ENCODE data around the gene TMEM183A.

The TMEM183A gene

DNA sequence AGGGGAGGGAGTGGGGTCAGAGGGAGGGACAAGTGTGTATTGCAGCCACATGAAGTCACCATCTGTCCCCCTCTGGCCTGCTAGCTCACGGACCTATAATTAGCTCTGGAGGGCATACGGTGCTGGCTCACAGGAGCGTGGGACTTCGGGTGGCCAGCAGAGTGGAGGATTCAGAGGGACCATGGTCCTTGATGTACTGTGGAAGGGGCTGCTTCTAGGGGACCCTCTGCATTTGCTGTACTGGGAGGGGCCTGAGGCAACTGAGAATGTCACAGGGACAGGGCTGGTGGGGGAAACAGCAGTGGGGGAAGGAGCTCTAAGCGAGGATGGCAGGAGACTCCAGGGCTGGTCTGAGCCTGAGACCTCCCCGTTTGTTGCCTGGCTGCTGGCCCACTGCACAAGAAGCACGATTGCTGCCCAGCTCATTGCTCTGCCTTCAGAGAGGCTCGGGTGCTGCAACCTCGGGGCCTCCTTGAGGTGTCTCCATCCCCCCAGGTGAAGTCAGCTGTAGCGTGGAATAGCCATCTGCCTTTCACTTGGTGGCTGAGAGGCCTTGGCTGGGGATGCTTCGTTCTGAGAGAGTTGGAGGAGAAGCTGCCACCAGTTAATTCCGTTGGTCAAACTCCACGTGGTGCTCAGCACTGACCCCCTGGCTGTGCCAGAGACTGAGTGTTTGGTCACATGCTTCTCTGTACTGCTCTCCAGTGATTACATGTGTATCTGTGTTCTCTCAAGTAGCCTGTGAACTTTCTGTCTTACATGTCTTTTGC, 21.8 kb downstream of the TMEM183A start:
- no peak for DNase-seq (ENCODE audit: low read depth, low spot score)

DNA sequence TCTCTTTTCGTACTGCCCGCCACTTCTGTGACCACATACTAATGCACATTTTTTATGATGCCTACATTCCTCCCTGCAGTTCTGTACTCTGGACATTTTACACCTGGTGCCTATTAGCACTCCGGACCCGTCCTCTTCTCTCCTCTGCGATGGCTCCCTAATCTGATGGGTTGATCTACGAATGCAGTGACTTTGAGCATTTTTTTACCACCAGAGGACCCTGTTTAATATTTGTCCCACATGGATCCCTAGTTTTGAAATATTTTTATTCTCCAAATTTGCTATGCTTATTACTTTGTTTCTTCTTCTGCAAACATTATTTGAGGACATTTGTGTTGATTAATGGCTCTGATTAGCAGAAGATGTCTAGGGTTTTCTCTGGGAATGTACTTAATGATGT, 24.3 kb downstream of the TMEM183A start:
- DNase-seq (ENCODE audit: low read depth, low spot score): no peak

DNA sequence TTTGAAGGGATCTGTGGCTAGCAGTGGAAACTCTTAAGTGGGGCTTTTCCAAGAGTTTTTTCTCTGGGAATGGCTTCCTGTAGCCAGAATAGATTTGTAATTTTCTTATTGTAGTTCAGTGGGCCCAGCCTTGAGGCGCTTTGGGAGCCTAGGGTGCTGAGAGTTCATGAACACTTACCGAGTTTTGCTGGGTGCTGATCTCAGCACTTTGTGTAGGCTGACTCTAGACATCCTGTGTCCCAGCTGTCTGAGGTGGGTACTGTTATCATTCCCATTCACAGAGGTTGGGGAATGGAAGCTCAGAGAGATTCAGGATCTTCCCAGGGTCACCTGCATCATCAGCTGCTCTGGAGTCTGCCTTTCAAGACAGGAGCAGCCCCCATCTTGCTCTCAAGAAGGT, 26.1 kb downstream of the TMEM183A start:
- no peak for DNase-seq (ENCODE audit: low read depth, low spot score)

DNA sequence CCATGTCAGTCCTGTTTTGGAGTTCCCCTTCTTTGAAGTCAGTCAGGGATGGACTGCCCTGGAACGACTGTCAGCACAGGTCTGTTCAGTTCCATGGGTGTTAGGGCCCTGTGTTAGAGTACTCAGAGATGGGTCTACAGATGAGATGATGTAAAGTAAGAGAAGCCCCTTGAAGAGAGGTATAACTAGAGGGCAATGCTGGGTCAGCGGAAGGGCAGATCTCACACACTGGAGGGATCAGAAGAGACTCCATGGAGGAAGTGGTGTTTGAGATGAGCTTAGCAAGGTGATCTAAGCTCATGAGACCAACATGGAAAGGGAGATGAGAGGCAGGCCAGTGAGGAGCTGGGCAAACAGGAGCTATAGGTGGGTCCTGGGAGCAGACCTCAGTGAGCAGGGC, 26.7 kb downstream of the TMEM183A start:
- no peak for DNase-seq (ENCODE audit: low read depth, low spot score)

DNA sequence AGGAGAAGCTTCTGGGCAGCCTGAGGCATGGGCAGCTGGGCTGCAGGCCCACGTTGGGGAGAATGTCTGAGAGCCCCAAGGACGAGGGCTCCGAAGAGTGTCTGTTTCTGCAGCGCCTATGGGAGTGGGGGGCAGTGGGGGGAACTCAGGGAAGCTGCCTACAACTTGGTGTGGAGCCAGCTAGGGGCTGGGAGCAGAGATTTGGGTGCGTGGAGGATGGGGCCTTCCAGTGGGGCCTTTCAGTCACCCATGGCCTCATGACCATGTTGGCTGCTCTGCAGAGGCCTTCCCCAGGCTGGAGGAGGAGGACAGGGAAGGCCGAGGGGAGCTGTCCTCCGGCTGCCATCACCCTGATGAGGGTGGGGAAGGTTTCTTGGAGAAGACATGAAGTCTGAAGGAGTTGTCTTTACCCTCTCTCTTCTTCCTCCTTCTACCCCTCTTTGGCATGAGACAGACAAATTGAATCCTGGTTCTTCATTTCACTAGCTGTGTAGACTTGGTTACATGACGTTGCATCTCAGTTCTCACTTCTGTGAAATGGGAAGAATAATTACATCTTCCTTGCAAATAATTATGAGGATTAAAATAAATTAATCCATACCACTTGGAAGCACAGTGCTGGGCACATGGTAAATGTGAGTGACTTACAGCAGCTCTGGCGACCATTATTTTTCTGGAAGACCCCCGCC, 27.4 kb downstream of the TMEM183A start:
- DNase-seq (ENCODE audit: low read depth, low spot score): no peak

DNA sequence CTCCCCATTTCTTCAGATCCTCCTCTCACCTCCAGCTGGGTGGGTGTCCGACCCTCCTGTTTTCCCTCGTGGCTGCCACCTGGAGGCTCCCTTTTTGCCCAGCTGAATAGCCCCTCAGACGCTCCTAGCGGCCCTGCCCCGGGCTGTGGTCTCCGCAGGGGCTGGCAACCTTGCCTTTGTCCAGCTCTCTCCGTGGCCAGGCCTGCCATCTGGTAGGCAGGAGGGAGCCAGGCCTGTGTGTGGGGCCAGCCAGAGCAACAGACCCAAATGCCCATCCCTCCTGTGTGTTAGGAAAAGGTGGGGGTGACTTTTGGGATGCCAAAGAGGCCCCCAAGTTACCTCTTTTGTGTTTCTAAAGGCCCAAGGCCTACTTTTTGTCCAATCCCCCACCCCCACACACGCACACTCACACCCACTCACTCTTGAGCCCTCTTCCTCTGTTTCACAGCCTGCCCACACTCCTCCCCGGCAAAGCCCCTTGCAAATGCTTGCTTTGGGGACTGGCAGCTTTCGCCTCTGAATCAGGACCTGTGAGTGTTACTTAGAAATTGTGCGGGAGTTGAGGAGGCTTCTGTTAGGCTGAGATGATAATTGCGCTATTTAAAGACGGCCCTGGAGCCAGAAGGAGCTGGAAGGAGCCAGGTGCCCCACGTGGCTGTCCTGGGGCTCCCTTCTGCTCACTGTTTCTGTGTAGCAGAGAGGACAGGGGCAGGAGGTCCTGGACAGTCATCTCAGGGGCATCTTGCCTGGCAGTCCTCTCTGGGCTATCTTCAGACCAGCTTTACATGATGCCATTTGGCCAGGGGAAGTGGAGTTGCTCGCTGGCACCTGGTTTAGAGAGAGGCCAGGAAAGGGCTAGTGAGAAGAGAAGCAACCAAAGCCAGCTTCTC, 28.2 kb downstream of the TMEM183A start:
- no peak for DNase-seq (ENCODE audit: low read depth, low spot score)

DNA sequence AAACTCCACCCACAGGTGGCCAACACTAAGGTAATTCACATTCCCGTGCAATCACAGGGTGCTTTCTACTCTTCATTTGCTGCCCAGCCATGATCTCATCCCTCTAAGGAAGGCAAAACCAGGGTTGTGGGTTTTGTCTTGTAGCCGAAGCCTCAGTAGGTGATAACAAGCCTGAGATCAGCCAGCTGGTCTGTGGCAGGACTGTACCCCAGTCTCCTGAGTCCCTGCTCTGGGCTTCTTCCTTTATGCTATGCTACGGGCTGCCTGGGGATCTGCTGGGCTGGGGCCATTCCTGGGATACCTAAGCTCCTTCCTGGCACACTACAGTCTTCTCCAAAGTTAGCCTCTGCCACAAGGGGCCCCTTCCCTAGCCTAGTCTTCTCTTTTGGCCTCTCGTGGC, 29.0 kb downstream of the TMEM183A start:
- DNase-seq (ENCODE audit: low read depth, low spot score): no peak

DNA sequence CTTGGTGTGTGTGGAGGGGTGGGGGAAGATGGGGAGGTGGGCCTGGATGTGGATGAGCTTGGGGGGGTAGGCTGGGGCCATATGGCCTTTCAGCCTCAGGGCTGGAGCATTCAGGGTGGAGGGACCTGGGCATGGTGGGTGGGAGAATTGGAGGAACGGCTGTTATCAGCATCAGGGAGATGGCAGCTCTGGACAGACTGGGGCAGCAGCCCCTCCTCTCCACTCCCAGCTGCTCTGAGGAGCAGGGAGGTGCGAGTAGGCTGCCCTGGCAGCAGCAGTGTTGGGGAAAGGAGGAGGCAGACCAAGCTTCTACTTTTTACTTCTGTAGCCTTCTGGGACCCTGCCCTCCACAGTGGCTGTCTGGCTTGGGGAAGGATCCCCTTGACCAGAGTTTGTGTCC, 29.4 kb downstream of the TMEM183A start:
- no peak for DNase-seq (ENCODE audit: low read depth, low spot score)

DNA sequence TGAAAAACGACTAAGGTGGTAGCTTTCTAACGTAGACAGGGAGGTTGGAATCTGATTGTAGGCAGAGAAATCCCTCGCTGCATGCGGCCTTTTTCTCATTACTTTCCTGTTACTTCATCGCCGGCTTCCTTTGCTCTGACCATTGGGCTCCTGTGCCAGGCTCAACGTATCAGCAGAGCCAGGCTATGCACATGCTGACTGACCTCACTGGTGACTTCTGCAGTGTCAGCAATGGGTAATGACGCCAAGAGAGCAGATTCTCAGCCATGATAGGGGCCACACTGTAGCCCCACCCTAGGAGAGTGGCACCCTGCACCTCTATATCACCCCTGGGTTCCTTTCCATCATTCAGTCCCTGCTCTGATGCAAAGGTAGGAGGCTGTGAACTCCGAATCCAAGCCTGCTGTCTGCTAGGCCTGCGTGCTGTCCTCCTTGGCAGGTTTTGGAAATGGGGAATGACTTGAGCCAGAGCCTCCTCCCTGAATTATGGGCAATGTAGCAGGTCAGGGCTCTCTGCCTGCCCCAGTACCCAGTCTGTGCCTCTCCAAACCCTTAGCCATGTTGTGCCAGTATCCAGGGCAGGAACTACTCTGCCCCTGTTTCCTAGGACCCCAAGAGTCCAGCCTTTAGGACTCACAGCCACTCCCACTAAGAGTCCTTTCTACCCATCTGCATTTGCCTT, 30.5 kb downstream of the TMEM183A start:
- no peak for DNase-seq (ENCODE audit: low read depth, low spot score)

DNA sequence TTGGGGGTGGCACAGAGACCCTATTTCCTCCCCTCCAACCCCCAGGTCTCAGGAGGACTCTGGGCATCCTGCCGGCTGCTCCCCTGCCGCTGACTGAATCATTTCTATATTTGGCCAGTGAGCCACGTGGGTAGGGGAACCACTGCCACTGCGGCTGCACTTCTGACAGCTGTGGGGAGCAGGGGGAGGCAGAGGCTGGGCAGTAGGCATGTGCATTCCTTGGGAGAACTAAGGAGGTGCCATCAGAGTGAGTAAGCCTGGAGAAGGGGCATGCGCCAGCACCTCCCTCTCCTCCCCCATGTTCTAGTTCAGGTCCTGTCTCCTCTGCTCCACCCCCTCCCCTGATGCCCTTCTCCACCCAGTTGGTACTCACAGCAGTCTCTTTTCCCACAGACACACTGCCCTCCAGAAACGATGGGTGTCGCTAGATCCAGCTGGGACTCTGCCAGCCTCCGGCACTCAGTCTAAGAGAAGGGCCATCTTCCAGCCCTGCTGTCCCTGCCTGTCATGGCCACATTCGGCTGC, 31.1 kb downstream of the TMEM183A start:
- no peak for DNase-seq (ENCODE audit: low read depth, low spot score)

DNA sequence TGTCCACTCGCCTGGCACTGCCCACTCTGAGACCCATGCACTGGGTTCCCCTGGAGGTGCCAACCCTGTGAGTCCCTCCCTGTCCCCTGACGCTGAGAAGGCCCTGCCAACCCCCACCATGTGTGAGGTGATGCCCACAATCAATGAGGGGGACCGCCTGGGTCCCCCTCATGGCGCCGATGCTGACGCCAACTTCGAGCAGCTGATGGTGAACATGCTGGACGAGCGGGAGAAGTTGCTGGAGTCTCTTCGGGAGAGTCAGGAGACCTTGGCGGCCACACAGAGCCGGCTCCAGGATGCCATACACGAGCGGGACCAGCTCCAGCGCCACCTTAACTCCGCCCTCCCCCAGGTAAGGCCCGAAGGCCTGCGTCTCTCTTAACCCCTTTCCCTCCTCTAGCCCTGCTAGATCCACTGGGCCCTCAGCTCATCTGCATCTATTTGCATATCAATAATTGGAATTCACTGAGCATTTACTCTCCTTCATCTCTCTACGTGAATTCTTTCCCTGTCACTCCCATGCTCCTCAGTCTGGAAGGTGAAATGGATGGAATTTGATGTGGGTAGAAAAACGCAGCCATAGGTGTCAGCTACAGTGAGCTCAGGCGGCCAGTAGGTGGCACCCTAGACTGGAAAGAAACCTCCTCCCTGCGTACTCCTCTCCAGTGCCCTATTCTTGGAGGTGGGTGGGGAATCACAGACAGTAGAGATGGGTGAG, 31.9 kb downstream of the TMEM183A start:
- no peak for DNase-seq (ENCODE audit: low read depth, low spot score)

DNA sequence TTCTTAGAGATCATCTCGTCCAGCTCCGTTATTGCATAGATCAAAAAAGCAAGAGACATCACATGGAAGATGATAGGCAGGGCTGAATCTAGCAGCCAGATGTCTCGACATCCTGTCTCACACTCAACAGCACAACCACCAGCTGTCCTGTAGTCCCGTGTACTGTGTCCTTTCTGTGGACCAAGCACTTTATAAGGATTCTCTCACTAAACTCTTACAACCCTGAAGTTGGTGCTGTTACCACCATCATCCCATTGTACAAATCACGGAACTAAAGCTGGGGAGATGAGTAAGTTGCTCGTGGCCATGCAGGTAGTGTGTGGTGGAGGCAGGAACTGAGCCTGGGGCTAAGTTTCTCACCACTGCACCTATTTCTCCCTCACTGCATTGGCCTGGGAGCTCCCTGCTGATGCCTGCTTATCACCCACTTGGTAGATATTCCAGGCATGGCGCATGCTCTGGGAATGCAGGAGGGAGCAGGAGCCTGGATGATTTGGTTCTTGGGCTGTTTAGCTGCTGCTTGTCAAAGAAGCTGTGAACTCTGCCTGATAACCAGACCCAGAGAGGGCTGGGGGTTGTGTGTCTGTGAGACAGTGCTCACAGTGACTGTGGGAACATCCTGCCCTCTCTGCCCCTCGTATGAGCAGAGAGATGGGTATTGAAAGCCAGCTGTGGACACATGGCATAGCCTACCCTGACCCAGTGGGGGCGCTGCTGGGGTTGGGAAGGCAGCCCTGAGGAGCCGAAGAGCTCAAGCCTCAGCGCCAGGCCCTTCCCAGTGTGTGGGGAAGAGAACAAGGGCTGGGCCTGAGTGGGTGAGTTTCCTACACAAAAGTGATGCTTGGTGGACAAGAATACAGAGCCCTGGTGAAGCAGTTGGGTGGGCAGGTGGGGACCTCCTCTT, 32.7 kb downstream of the TMEM183A start:
- DNase-seq (ENCODE audit: low read depth, low spot score): no peak

DNA sequence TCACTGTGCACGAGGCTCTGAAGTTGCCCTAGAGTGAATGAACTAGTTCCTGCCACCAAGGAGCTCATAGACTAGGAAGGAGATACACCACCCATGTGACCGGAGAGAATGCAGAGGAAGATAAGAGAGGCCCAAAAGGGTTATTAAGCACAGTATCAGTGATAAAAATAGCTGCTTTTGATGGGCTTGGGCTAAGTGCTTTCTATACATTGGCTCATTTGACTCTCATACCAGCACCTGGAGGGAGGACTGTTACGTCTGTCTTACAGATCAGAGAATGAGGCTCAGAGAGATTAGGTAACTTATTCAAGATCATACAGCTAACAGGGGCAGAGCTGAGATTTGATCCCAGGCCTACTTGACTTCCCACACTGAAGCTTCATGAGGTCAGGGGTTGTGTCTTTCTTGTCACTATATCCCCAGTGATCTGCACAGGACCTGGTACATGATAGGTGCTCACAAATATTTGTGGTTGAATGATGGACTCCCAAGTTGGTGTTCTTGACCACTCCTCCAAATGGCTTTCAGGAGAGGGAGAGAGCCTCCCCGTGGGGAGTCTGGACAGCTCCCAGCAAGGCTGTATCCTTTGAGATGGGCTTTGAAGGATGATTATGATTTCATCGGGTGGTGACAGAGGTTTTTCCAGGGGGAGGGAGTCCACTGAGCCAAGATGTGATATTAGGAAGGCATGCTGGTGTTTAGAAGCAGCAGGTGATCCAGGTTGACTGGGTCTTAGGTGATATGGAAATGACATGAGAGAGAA, 33.5 kb downstream of the TMEM183A start:
- no peak for DNase-seq (ENCODE audit: low read depth, low spot score)

DNA sequence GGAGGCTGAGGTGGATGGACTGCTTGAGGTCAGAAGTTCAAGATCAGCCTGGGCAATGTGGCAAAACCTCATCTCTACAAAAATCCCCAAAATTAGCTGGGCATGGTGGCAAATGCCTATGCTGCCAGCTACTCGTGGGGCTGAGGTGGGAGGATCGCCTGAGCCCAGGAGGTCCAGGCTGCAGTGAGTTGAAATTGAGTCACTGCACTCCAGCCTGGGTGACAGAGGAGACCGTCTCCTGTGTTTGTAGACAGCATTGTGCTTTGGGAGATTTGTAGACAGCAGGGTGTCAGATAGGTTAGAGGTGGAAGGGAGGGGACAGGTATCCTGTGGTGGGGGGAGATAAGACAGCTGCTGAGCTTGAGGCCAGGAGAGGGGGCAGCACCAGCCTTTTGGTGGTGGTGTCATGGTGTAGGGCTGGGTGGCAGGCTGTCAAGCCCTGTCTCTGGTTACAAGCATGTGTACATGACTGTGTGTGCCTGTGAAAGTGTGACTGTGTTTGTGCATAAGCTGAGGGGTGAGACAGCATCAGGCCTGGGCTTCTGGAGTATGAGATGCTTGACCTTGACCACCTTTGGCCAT, 34.3 kb downstream of the TMEM183A start:
- DNase-seq (ENCODE audit: low read depth, low spot score): no peak

DNA sequence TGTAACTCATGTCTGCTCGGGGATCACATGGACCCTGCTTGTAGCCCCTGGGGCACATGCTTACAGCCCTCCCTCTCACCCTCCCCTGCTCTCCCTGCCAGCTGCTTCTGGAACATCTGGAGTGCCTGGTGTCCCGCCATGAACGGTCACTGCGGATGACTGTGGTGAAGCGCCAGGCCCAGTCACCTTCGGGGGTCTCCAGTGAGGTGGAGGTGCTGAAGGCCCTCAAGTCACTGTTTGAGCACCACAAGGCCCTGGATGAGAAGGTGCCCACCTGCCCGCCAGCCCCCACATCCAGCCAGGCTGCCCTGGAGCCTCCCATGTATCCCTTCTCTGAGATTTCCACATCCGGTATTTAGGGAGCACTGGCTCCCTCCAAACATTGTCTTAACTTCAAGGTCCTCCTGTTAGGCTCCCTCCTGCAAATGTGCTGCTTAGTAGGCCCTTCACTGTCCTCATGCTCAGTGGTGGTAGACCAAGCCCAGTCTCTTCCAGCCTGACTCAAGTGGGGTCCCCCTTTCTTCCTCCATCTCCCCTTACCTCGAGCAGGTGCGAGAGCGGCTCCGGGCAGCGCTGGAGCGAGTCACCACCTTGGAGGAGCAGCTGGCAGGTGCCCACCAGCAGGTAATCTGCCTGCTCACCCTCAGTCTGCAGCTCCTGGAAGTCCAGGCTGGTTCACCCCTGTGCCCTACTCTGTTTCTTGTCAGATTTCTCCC, 36.8 kb downstream of the TMEM183A start:
- no peak for DNase-seq (ENCODE audit: low read depth, low spot score)

DNA sequence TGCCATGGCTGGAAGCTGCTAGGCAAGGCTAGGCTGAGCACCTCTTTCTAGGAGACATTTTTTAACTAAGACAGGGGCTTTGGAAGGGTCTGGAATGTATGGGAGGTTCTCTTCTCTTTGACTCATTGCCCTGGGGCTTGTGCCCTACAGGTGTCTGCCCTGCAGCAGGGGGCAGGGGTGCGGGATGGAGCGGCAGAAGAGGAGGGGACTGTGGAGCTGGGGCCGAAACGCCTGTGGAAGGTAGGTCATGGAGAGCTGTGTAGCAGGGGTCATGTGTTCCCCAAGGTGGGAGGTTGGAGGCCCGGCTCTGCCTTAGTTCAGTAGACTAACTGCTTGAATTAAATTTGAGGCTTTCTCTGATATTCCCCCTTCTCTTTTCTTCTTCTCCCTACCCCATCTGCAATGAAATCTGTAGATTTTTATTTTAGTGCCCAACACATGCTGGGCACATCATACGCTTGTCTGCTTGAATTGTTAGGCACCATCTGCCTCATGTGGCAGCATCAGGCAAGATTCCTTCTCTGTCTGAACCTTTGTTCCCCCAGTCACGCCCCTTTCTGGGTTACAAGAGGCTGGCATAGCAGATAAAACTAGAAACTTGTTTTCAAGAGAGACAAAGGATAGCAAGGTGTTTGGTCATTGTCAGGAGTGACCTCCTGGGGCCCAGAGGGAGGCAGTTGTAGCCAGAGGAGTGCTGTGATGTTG, 37.5 kb downstream of the TMEM183A start:
- DNase-seq (ENCODE audit: low read depth, low spot score): no peak

DNA sequence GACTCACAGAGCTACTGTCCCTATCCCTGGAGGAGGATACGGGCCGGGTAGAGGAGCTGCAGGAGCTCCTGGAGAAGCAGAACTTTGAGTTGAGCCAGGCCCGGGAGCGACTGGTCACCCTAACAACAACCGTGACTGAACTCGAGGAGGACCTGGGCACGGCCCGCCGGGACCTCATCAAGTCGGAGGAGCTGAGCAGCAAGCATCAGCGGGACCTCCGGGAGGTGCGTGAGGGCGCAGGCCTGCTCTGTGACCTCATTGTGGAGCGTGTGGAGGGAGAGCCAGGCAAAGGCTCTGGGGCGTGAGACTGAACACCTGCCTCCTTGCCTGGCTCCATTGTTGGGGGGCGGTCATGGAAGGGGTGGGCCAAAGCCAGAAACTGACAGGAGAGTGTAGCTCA, 38.2 kb downstream of the TMEM183A start:
- DNase-seq (ENCODE audit: low read depth, low spot score): no peak

All from brain pericyte (primary cell).